ENCODE measurements around the gene ALOX12B. TPM values are rescaled to one million over a fixed set of nuclear protein-coding genes. Genes with fewer than 3 reads are reported as not detected.
"Not testable (repeated sequence)": the region's sequence is repeated elsewhere in the genome, so short reads cannot be mapped to it uniquely, and the experiment has no call there.

The ALOX12B gene
- polyA plus RNA-seq, 1 of the 3 experiments (the other 2 are of a cell fraction) = 0.20 TPM

- CTCF ChIA-PET = interaction anchor here (1.6 to 14.8 kb wide), 5 partner anchors 8 to 46 kb away, joined by 3 to 228 read pairs (median 53); partner anchors contain the start of gene ALOX15B
- Histone ChIP-seq H3K4me2 (no peak overlapping the region), H3K9ac (no peak overlapping the region), H3K27ac (ENCODE audit: low read depth in 2 of 2, low read length in 1 of 2) (no peak overlapping the region), H3K4me3 (ENCODE audit: low read depth in 2 of 2, low read length in 1 of 2) (no peak overlapping the region), H3K9me2 (no peaks in the 10 kb centered on the region), H3F3A (replicated peaks; ENCODE audit: insufficient read depth) (no peaks in the 10 kb centered on the region), H3K27me3 (ENCODE audit: insufficient read depth) (peaks cover 20% of the 10 kb centered on the region), H3K79me2 (ENCODE audit: insufficient read depth) (no peaks in the 10 kb centered on the region), H3K9me3 (no peaks in the 10 kb centered on the region), H3K36me3 (replicated peaks in 1 of 2; ENCODE audit: control insufficient read depth in 1 of 2, insufficient read depth in 2 of 2, low read length in 1 of 2) (no peaks in the 10 kb centered on the region), H4K20me1 (ENCODE audit: insufficient read depth) (no peaks in the 10 kb centered on the region), H3K4me1 (ENCODE audit: control insufficient read depth in 1 of 2, insufficient read depth in 2 of 2, low read depth in 1 of 2, low read length in 1 of 2) (no peaks in the 10 kb centered on the region), H2AFZ (ENCODE audit: low read depth) (no peak overlapping the region)
- WGBS (ENCODE audit: low lambda C conversion rate) = 55% methylated on average over 8 of the region's 9 CpGs
- DNase-seq = no peak
- POLR2A ChIA-PET = no interaction called here
- TF ChIP-seq EZH2phosphoT487 (IDR thresholded peaks at IDR 0.05; ENCODE audit: borderline replicate concordance, low read depth) = no peak
- no peak for TF ChIP-seq SMC3 (IDR thresholded peaks at IDR 0.05; ENCODE audit: low read depth, low read length)
- TF ChIP-seq REST (IDR thresholded peaks at IDR 0.05; ENCODE audit: low read depth, low read length) = no peak
- no peak for TF ChIP-seq GABPA (IDR thresholded peaks at IDR 0.05; ENCODE audit: low read depth)
- no peak for TF ChIP-seq IRF3 (IDR thresholded peaks at IDR 0.05; ENCODE audit: low read depth, low read length)
- TF ChIP-seq FOXJ3 (CRISPR knock-in tag; IDR thresholded peaks at IDR 0.05) = no peak
- TF ChIP-seq TCF12 (IDR thresholded peaks at IDR 0.05) = no peak
- TF ChIP-seq TAF1 (IDR thresholded peaks at IDR 0.05; ENCODE audit: borderline replicate concordance, low read depth, low read length) = no peak
- TF ChIP-seq NFIC (IDR thresholded peaks at IDR 0.05; ENCODE audit: borderline replicate concordance) = no peak
- no peak for TF ChIP-seq CHD2 (IDR thresholded peaks at IDR 0.05; ENCODE audit: low read length, partially characterized antibody)
- TF ChIP-seq ZBTB33 (IDR thresholded peaks at IDR 0.05; ENCODE audit: borderline replicate concordance, low read depth) = no peak
Observed at GRCh38 chr17:8025176-8025911, 62.2 kb downstream of the ALOX12B start.

GRCh38 chr17:8024161-8024560 lies 63.4 kb downstream of the ALOX12B start:
- H3K79me2 ChIP-seq (ENCODE audit: insufficient read depth); H3K36me3 ChIP-seq (replicated peaks in 1 of 2; ENCODE audit: control insufficient read depth in 1 of 2, insufficient read depth in 2 of 2, low read length in 1 of 2); H3K4me3 ChIP-seq (ENCODE audit: low read depth in 2 of 2, low read length in 1 of 2); H3K9me3 ChIP-seq; H3K9me2 ChIP-seq; H3K27ac ChIP-seq (ENCODE audit: low read depth in 2 of 2, low read length in 1 of 2); H2AFZ ChIP-seq (ENCODE audit: low read depth); H3K4me1 ChIP-seq (ENCODE audit: control insufficient read depth in 1 of 2, insufficient read depth in 2 of 2, low read depth in 1 of 2, low read length in 1 of 2); H4K20me1 ChIP-seq (ENCODE audit: insufficient read depth); H3K9ac ChIP-seq; H3F3A ChIP-seq (replicated peaks; ENCODE audit: insufficient read depth); H3K4me2 ChIP-seq; POLR2A ChIA-PET; DNase-seq: not testable (repeated sequence)
- WGBS (ENCODE audit: low lambda C conversion rate) = 86% methylated on average over 6 of the region's 6 CpGs
- H3K27me3 ChIP-seq (ENCODE audit: insufficient read depth) = peaks cover 20% of the 10 kb centered on the region
- CTCF ChIA-PET = interaction anchor here (0.9 to 14.8 kb wide), 6 partner anchors 8 to 212 kb away, joined by 3 to 228 read pairs (median 4); partner anchors contain the start of gene ALOX15B
